ENCODE data around the gene MCF2L.

DNA sequence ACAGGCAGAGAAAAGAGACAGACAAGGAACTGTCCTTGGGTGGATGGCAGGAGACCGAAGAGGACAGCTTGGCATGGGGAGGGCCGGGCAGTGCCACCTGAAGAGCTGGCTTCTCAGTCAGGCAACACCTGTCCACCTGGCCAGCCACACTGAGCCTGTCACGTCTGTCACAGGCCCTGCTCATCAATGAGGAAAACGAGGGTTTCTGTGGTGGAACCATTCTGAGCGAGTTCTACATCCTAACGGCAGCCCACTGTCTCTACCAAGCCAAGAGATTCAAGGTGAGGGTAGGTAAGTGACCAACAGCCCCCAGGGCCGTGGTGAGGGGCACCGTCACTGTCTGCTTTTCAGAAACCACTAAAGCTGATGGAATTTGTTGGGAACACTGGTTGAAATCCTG, 178.2 kb downstream of the MCF2L start:
- TF ChIP-seq, protein P1, sequence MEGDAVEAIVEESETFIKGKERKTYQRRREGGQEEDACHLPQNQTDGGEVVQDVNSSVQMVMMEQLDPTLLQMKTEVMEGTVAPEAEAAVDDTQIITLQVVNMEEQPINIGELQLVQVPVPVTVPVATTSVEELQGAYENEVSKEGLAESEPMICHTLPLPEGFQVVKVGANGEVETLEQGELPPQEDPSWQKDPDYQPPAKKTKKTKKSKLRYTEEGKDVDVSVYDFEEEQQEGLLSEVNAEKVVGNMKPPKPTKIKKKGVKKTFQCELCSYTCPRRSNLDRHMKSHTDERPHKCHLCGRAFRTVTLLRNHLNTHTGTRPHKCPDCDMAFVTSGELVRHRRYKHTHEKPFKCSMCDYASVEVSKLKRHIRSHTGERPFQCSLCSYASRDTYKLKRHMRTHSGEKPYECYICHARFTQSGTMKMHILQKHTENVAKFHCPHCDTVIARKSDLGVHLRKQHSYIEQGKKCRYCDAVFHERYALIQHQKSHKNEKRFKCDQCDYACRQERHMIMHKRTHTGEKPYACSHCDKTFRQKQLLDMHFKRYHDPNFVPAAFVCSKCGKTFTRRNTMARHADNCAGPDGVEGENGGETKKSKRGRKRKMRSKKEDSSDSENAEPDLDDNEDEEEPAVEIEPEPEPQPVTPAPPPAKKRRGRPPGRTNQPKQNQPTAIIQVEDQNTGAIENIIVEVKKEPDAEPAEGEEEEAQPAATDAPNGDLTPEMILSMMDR (conservative IDR thresholded peaks at IDR 0.05; ENCODE audit: low read length), result no peak
- no peak for TF ChIP-seq EZH2phosphoT487 (IDR thresholded peaks at IDR 0.05; ENCODE audit: borderline replicate concordance, low read depth, low read length)

Data from OCI-LY7 (cell line).